ENCODE data around the gene CYTH1. TPM values are rescaled to one million over a fixed set of nuclear protein-coding genes. Genes with fewer than 3 reads are reported as not detected.

CYTH1 gene
- total and polyA plus RNA-seq, 10 of the 15 experiments (the other 5 are each of a cell fraction or from before 2014, with no cell fraction given), result 6.6 to 188 (median 145) TPM

DNA sequence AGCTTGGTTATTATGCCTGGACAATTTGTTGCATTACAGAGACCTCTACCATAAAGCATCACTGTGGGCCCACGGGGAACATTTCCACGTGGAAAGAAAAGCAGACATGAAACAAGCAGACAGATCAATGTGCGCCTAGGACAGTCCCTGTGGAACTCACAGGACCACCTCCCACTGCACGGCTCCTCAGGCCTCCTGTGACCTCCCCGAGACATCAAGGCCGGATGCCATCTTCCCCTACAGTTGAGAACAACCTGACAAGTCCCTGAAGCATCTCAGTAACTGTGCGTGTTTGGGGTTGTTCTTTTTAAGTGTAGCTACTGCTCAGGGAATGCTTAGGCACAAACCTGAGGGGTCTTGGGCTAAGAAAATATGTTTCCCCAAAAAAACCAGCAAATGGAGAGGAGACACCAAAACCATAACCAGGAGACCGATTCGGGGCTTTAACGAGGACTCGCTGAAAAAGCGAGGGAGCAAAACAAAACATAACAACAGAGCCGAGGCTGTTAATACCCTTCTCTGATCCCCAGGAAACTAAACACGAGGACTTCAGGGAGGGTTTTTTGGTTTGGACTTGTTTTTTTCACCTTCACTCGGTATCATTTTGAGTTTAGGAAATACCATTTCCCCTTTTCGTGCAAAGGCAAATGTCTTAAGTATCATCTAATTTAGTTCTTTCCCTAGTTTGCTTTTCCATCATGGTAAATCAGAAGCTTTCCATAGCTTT is 87.1 kb downstream of the CYTH1 start (continued):
- TF ChIP-seq PAX5 (IDR thresholded peaks at IDR 0.05; ENCODE audit: borderline replicate concordance, low read depth, low read length) (peak; percentile 55; the same call in 1 of the 2 replicates), ZNF384 (IDR thresholded peaks at IDR 0.05; ENCODE audit: borderline replicate concordance, low read depth, low read length) (peak; percentile 73), DPF2 (IDR thresholded peaks at IDR 0.05) (peak; percentile 85), JUNB (IDR thresholded peaks at IDR 0.05) (peak; percentile 92), SMAD1 (IDR thresholded peaks at IDR 0.05; ENCODE audit: low read depth, partially characterized antibody) (no peak), BCL11A (IDR thresholded peaks at IDR 0.05; ENCODE audit: low read depth, low read length) (peak; percentile 90), CREM (IDR thresholded peaks at IDR 0.05; ENCODE audit: low read depth) (peak; percentile 76; the same call in 1 of the 2 replicates), IKZF1 (conservative IDR thresholded peaks at IDR 0.05) (peak; percentile 74), MYB (IDR thresholded peaks at IDR 0.05; ENCODE audit: borderline replicate concordance, low read depth, low read length) (no peak), ZNF24 (IDR thresholded peaks at IDR 0.05) (peak; percentile 68; the same call in 1 of the 2 replicates), BHLHE40 (IDR thresholded peaks at IDR 0.05; ENCODE audit: borderline replicate concordance in 1 of 2, low read depth in 2 of 2, low read length in 1 of 2) (peak; percentile 17 to 41; a peak in 1 of 4 replicates), IRF4 (IDR thresholded peaks at IDR 0.05; ENCODE audit: low read depth, low read length) (peak; percentile 94), NFIC (IDR thresholded peaks at IDR 0.05; ENCODE audit: low read depth, low read length) (peak; percentile 94), POU2F2 (IDR thresholded peaks at IDR 0.05; ENCODE audit: borderline replicate concordance, low read depth, low read length) (0 out of 3 replicates have a peak, but pooled peaks have one; percentile 8), NFYA (IDR thresholded peaks at IDR 0.05; ENCODE audit: borderline replicate concordance, low read depth, low read length) (no peak), MTA3 (IDR thresholded peaks at IDR 0.05; ENCODE audit: borderline replicate concordance, low read length) (peak; percentile 68; the same call in 1 of the 2 replicates), SMC3 (IDR thresholded peaks at IDR 0.05; ENCODE audit: borderline replicate concordance, low read length) (no peak), CHD1 (IDR thresholded peaks at IDR 0.05; ENCODE audit: low read depth, low read length) (no peak), EED (IDR thresholded peaks at IDR 0.05; ENCODE audit: low read depth) (peak; percentile 69; the same call in 1 of the 2 replicates), POLR2AphosphoS5 (IDR thresholded peaks at IDR 0.05; ENCODE audit: low read length) (peak; percentile 63)
- TF ChIP-seq, protein P1, sequence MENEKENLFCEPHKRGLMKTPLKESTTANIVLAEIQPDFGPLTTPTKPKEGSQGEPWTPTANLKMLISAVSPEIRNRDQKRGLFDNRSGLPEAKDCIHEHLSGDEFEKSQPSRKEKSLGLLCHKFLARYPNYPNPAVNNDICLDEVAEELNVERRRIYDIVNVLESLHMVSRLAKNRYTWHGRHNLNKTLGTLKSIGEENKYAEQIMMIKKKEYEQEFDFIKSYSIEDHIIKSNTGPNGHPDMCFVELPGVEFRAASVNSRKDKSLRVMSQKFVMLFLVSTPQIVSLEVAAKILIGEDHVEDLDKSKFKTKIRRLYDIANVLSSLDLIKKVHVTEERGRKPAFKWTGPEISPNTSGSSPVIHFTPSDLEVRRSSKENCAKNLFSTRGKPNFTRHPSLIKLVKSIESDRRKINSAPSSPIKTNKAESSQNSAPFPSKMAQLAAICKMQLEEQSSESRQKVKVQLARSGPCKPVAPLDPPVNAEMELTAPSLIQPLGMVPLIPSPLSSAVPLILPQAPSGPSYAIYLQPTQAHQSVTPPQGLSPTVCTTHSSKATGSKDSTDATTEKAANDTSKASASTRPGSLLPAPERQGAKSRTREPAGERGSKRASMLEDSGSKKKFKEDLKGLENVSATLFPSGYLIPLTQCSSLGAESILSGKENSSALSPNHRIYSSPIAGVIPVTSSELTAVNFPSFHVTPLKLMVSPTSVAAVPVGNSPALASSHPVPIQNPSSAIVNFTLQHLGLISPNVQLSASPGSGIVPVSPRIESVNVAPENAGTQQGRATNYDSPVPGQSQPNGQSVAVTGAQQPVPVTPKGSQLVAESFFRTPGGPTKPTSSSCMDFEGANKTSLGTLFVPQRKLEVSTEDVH (IDR thresholded peaks at IDR 0.05; ENCODE audit: low read depth, partially characterized antibody), result no peak
- TF ChIP-seq, protein P2, sequence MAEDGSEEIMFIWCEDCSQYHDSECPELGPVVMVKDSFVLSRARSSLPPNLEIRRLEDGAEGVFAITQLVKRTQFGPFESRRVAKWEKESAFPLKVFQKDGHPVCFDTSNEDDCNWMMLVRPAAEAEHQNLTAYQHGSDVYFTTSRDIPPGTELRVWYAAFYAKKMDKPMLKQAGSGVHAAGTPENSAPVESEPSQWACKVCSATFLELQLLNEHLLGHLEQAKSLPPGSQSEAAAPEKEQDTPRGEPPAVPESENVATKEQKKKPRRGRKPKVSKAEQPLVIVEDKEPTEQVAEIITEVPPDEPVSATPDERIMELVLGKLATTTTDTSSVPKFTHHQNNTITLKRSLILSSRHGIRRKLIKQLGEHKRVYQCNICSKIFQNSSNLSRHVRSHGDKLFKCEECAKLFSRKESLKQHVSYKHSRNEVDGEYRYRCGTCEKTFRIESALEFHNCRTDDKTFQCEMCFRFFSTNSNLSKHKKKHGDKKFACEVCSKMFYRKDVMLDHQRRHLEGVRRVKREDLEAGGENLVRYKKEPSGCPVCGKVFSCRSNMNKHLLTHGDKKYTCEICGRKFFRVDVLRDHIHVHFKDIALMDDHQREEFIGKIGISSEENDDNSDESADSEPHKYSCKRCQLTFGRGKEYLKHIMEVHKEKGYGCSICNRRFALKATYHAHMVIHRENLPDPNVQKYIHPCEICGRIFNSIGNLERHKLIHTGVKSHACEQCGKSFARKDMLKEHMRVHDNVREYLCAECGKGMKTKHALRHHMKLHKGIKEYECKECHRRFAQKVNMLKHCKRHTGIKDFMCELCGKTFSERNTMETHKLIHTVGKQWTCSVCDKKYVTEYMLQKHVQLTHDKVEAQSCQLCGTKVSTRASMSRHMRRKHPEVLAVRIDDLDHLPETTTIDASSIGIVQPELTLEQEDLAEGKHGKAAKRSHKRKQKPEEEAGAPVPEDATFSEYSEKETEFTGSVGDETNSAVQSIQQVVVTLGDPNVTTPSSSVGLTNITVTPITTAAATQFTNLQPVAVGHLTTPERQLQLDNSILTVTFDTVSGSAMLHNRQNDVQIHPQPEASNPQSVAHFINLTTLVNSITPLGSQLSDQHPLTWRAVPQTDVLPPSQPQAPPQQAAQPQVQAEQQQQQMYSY (CRISPR knock-in tag; IDR thresholded peaks at IDR 0.05), result no peak
- TF ChIP-seq, protein P3, sequence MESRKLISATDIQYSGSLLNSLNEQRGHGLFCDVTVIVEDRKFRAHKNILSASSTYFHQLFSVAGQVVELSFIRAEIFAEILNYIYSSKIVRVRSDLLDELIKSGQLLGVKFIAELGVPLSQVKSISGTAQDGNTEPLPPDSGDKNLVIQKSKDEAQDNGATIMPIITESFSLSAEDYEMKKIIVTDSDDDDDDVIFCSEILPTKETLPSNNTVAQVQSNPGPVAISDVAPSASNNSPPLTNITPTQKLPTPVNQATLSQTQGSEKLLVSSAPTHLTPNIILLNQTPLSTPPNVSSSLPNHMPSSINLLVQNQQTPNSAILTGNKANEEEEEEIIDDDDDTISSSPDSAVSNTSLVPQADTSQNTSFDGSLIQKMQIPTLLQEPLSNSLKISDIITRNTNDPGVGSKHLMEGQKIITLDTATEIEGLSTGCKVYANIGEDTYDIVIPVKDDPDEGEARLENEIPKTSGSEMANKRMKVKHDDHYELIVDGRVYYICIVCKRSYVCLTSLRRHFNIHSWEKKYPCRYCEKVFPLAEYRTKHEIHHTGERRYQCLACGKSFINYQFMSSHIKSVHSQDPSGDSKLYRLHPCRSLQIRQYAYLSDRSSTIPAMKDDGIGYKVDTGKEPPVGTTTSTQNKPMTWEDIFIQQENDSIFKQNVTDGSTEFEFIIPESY (IDR thresholded peaks at IDR 0.05), result no peak

All from GM12878 (cell line).